SK-N-SH (cell line): ENCODE measurements around the gene CYB5D1.

ENCODE experiments used
- CHD2 ChIP-seq: fragments of 150-350 bp; IDR thresholded peaks from 2 replicates; pipeline ENCODE4 v1.6.1; 2018; ENCODE audit warnings: low read length; ENCODE audit not compliant: partially characterized antibody
- CTCF ChIP-seq: fragments of 200-600 bp; sonication (generic); IDR thresholded peaks from 2 replicates; pipeline ENCODE4 v1.6.1; 2017; ENCODE audit warnings: antibody characterized with exemption, mild to moderate bottlenecking, moderate library complexity
- EP300 ChIP-seq, 2 experiments: IDR thresholded peaks; 2 replicates each; pipeline versions ENCODE4 v1.4.0 to v1.6.1; 2012; ENCODE audit warnings: borderline replicate concordance in 1 of 2, low read depth in 1 of 2, low read length in 1 of 2
- SMC3 ChIP-seq: IDR thresholded peaks from 2 replicates; pipeline ENCODE4 v1.6.1; 2012; ENCODE audit warnings: low read depth, low read length, improper control_type of control experiment
- TEAD4 ChIP-seq: IDR thresholded peaks from 2 replicates; pipeline ENCODE4 v1.4.0; 2012; ENCODE audit warnings: mild to moderate bottlenecking, borderline replicate concordance; ENCODE audit not compliant: insufficient read depth
- YY1 ChIP-seq: IDR thresholded peaks from 2 replicates; pipeline ENCODE4 v1.4.0; 2012; ENCODE audit warnings: low read depth, mild to moderate bottlenecking

GRCh38 chr17:7856011-7856810 lies 1.6 kb upstream of the CYB5D1 start:
- no peak for TF ChIP-seq YY1
- TF ChIP-seq CTCF = no peak
- peak; percentile 3 for TF ChIP-seq CHD2
- no peak for TF ChIP-seq EP300 (IDR thresholded peaks at IDR 0.05; ENCODE audit: borderline replicate concordance in 1 of 2, low read depth in 1 of 2, low read length in 1 of 2)
- TF ChIP-seq SMC3 = no peak
- no peak for TF ChIP-seq TEAD4
